HG03025 (cell line): ENCODE results near the gene TMEM252.

Experiments
- ATAC-seq: cut with Tn5 transposase; IDR thresholded peaks from one replicate; pipeline ENCODE4 v1.9.1; 2021; ENCODE audit warnings: mild to moderate bottlenecking, moderate library complexity; ENCODE audit not compliant: unreplicated experiment, low FRiP score

Gene TMEM252

DNA sequence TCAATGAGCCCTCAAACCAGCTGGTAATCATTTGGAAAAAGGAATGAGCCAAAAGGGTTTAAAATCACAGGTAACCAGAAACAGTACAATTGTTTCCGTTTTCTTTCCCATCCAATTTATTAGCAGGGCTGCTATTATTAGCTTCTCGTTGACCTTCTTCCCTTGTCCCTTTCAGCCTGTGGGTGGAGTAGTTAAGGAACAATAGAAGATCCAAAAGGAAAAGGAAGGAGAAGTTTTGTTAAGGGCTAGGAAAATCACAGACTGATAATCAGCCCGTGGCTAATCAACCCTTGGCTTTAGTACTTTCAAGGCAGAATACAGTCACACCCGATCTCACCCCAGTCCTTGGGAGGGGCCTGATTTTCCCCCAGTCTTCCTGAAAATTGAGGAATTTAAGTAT lies 38.4 kb downstream of the TMEM252 start:
- no peak for ATAC-seq

DNA sequence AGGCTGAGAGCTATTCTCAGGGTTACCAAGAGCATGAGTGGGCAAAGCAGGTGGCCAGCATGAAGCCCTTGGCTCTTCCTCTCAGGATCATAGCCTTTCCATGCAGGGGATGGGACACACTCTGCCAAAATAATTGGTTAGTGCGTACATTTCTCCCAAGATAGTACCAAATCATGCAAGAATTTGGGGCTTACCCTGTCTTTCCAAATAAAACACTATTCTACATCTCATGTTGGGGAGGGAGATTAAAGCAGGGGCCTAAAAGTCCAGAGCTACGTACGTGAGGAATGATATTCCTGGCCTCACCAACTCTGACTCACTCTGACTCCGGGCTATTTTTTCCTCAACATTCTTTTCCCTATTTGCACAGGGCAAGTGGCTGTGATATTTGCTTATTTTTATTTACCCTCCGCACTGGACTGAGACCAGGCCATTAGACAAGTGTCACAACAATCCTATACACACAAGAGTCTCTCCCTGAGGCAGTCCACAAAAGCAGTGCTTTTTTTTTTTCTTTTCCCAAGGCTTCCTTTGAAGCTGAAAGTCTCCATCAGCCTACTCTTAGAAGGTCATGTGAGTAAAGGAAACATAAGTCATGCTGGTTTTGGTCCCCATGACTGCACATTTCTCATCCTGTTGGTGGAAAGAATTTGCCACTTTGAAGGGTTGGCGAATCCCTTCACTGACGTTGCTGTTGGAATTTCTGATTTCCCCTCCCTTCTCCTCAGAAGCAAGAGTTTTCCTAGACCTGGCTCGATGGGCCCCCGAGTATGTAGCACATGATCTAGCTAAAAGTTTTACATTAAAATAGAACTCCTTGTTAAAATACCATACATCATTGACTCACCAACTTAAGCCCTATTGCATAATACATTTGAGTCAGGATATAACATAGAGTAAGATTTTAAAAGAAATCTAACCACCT lies 40.0 kb downstream of the TMEM252 start:
- ATAC-seq: no peak

DNA sequence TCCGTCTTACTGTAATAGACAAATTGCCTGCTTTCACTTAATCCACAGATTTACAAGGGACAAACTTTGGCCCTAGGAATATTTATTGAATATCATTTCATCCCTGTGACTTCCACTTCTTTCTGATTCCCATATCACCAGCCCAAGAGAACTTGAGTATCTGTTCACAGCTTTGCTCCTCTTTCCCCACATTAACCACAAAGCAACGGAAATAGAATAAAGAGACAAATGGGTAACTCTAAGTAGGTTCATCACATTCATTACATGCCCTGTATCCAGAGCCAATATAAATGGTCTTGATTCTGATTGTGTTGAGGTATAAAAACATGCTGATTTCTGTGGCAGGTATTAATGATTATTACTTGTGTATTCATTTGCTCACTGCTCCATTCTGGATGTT lies 41.9 kb downstream of the TMEM252 start:
- ATAC-seq: no peak

DNA sequence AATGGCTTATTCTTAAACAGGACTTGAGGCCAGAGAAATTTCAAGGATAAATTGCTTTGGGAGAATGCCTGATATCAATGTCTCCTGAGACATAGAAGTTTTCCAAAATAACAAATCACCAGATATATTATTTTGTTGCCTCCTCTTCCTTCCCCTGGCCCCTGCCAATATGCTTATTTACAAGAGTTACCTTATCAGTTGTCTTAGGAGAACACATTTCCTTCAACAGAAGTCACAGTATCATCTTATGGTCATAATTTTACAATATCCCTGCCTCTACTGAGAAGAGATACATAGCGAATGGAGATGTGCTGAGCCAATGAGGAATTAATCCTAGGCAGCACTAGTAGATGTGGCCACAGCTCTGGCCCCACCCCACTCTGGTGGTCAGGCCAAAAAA lies 43.1 kb downstream of the TMEM252 start:
- ATAC-seq: no peak

DNA sequence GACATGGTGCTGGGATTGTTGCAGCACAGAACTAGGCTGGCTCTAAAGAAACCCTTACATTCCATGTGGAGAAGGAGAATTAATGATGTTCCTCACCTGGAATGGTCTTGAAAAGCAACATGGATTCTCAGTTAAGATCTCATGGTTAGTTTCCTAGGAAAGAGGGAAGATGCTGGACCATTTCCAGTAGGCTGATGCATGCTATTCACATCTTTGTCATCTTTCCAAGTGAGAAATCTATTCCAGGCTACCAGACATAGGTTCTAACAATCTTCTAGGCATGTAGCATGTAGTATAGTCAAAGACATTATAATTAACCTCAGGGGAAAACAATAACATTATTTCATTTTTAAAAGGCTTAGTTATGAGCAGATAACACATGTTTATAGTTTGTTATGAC lies 44.3 kb downstream of the TMEM252 start:
- ATAC-seq: no peak

DNA sequence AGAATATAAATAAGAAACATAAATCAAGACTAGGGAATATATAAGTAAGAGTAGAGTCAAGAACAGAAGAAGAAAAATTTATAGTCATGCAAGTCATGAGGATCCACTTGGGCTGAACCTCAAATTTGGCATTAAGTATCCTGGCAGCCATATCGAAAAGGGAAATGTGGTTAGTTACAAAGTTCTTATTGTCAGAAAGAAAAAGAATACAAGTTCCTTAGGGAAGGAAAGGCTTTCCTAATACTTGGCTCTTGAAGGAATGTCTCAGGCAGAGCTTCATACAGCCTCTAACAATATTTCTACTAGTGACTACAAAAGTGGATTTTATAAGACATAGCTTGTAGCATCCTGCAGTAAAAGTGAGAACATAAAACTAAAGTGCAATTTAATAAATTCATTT lies 45.4 kb downstream of the TMEM252 start:
- ATAC-seq: no peak

DNA sequence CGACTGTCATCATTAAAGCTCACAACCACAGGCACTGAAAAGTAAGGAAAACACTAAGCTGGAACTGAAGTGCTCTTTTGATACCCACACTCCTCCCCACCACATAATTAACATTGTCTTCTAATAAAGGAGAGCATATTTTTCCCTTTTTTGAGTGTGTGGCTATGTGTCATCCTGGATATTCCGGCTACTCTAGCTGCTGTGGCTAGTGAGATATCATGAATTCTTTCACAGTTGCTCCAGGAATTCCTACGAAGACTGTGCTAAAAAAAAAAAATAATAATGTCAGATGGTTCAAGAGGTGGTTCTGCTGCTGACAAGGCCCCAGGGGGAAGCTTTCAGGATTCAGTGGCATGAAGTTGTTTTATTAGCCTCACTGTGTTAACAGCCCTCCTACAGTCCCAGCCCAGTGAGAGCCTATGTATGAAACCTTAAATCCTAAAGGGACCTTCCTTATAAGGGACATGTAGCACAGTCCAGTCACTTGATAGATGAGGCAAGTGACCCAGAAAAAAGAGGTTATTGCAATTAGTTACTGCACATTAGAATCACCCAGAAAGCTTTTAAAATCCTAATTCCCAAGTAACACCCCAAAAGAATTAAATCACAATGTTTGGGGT lies 46.6 kb downstream of the TMEM252 start:
- ATAC-seq: no peak

DNA sequence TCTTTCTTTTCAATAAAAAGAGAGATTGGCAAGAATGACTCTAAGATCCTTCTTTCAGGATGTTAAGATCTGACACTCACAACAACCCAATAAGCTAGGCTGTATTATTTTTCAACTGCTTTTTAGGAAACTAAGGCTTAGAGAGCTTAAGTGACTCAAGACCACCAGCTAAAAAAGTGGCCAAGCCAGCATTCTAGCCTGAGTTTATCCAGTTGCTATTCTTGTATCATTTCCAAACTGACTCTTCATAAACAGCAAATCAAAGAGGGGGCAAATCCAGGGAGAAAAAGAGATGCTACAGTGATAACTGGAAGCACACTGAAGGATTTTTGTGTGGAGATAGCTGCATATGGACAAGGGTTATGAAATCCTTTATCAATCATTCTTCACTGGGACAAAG lies 47.1 kb downstream of the TMEM252 start:
- ATAC-seq: no peak

DNA sequence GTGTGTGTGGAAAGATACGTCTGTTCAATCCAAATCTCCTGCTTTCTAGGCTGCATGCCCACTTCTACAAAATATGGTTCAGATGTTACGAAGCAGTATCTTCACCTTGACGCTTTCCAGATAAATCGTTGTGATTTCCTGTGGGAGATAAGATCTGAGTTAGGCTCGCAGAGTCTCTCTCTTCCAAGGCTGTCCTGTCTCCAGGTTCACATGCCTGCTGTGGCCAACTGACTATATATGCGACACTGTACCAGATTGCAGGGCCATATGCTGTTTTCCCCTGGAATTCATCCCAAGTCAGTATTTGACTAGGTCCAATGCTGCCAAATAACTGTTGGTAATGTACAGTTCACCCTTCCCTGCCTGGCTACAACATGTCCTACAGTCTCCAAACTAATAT lies 47.9 kb downstream of the TMEM252 start:
- no peak for ATAC-seq

DNA sequence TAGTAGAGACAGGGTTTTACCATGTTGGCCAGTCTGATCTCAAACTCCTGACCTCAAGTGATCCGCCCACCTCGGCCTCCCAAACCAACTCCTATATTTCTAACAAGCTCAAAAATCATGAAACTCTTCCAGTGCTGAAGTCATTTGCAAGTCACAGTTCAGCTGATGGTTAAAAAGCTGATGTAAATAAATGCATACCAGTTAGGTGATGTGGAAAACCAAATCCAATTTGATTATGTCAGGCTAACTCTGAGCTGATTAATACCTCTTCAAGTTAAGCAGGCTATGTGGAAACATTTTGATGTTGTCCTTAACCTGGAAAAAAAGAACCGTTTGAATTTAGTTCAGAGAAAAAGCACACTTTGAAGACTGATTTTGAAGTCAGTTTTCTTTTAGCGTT lies 51.0 kb downstream of the TMEM252 start:
- ATAC-seq: no peak

DNA sequence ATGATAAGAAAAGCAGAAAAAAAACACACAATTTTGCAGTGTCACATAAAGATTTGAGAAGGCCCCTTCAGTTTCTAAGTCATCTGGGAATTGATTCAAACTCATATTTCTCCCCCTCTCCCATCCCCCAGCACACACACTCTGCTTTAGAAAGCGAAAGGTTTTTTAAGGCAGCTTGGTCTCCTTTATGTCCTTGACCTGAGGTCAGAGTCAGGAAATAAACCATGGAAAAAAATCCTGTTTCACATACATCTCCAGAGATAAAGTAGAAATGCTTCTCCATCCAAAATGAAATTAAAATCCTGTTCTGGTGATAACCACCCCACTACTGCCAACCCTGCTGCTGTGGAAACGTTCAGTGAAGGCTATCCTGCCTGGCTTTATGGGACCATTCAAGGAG lies 52.6 kb downstream of the TMEM252 start:
- no peak for ATAC-seq
